Mononuclear cell (primary cell): ENCODE data around the gene PLLP. TPM values are rescaled to one million over a fixed set of nuclear protein-coding genes. Genes with fewer than 3 reads are reported as not detected.

Experiments used
- H3K27me3 ChIP-seq: 2 replicates; pipeline ENCODE4 v1.6.0; 2011; ENCODE audit warnings: low read length, control low read depth; ENCODE audit not compliant: insufficient read depth
- H3K4me1 ChIP-seq: 2 replicates; pipeline ENCODE4 v1.5.1; 2011; ENCODE audit warnings: mild to moderate bottlenecking, low read length, control low read depth; ENCODE audit not compliant: insufficient read depth
- H3K4me3 ChIP-seq: 2 replicates; pipeline ENCODE4 v1.5.1; 2011; ENCODE audit warnings: mild to moderate bottlenecking, low read length, moderate library complexity
- H3K9me3 ChIP-seq: 2 replicates; pipeline ENCODE4 v1.5.1; 2011; ENCODE audit warnings: low read depth, mild to moderate bottlenecking, control low read depth, low read length
- total RNA-seq: library from RNA; depleted of rRNA; stranded (reverse); fragments of >200 nt; gene quantifications from one replicate; pipeline ENCODE4 v1.2.3, GENCODE V29; 2012

Gene PLLP
- 0.63 TPM for total RNA-seq

DNA sequence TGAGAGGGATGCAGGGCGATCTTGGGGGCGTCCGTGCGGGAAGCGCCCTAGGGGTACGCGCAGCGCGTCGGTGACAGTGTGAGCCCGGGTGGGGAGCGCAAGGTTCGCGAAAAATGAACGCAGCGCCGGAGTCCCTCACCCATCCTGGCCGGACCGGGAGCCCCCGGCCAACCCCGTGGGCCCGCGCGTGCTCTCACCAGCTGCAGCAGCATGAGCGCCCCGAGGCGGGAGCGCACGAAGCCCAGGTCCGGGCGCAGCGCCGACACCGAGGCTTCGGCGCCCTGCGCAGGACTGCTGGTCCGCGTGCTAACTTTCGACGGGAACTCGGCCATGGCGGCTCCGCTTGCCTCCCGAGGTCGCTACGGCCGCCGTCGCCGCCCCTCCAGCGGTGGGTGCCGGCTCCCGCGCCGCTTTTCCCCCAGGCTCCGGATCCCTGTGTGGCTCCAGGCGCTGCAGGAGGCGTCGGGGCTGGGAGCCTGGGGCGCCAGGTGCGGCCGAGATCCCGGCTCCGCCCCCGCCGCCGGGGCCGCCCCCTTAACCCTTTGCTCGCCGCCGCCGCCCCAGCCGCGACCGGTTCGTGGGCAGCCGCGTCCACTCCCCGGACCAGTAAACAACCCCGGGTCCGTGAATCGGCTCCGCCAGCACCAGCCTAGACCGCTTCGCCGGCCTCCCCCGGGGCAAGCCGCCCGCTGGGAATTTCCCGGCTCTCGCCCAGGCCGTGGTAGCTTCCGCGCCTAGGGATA is at the start of gene PLLP:
TSS of gene PLLP (minus strand) at position 464 of the 743 bp plus-strand sequence. CDS start at position 332, 132 bp downstream.
- Histone ChIP-seq H3K4me1 (peaks cover 14% of the 10 kb centered on the region), H3K9me3 (no peaks in the 10 kb centered on the region), H3K27me3 (peaks cover 31% of the 10 kb centered on the region), H3K4me3 (peak within 1 kb of the TSS; percentile 30)

- Histone ChIP-seq H3K27me3 (peaks cover 17% of the 10 kb centered on the region), H3K4me1 (peaks cover 7% of the 10 kb centered on the region)
Measured at GRCh38 chr16:57333402-57333801, 48.9 kb upstream of the PLLP start.

GRCh38 chr16:57331355-57331754 is 46.9 kb upstream of the PLLP start:
- H3K9me3 ChIP-seq, result no peaks in the 10 kb centered on the region
- H3K4me3 ChIP-seq, result no peak overlapping the region
- peaks cover 7% of the 10 kb centered on the region for H3K4me1 ChIP-seq

More at GRCh38 chr16:57333402-57333801, 48.9 kb upstream of the PLLP start:
- Histone ChIP-seq H3K9me3 (no peaks in the 10 kb centered on the region), H3K4me3 (no peak overlapping the region)

DNA sequence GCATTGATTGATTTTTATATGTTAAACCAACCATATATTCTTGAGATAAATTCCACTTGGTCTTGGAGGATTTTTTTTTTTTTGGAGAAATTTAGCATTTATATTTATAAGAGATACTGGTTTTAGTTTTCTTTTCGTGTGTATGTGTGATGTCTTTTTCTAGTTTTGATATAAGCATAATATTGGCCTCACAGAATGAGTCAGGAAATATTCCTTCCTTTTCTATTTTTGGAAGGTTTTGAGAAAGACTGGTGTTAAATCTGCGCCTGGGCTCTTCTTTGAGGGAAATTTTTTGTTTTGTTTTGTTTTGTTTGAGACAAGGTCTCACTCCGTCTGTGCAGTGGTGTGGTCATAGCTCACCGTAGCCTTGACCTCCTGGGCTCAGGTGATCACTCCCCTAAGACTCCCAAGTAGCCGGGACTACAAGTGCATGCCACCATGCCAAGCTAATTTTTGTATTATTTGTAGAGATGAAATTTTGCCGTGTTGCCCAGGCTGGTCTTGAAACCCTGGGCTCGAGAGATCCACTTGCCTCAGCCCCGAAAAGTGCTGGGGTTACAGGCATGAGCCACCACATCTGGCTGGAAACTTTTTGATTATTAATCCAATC is 45.4 kb upstream of the PLLP start:
- Histone ChIP-seq H3K9me3 (no peaks in the 10 kb centered on the region), H3K4me1 (peaks cover 7% of the 10 kb centered on the region), H3K27me3 (peaks cover 8% of the 10 kb centered on the region), H3K4me3 (no peak overlapping the region)

More at GRCh38 chr16:57331355-57331754, 46.9 kb upstream of the PLLP start:
- H3K27me3 ChIP-seq, result peaks cover 8% of the 10 kb centered on the region

DNA sequence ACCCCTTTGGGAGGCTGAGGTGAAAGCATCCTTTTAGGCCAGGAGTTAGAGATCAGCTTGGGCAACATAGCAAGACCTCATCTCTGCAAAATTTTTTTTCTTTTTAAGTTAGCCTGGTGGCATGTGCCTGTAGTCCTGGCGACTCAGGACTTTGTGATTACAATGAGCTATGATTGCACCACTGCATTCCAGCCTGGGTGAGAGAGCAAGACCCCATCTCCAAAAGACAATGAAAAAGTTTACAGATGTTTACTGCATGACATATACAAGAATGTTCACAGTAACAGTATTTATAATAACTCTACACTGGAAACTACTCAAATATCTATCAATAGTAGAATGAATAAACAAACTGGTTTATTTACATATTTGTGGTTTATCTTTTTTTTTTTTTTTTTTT is 41.0 kb upstream of the PLLP start:
- Histone ChIP-seq H3K4me1 (peaks cover 12% of the 10 kb centered on the region), H3K4me3 (no peak overlapping the region), H3K27me3 (no peaks in the 10 kb centered on the region), H3K9me3 (no peaks in the 10 kb centered on the region)

DNA sequence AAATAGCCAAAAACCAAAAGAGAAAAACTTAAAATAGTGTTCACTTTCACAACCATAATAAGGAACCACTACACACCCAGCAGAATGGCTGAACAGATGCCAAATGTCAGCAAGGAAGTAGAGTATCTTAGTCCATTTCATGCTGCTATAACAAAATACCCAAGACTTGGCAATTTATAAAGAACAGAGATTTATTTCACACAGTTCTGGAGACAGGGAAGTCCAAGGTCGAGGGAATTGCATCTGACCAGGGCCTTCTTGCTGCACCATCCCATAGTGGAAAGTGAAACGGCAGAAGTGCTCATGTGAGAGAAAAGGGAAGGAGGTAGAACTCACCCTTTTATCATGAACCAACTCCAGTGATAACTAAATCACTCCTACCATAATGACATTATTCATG is 40.3 kb upstream of the PLLP start:
- Histone ChIP-seq H3K4me3 (no peak overlapping the region), H3K4me1 (peaks cover 12% of the 10 kb centered on the region)

GRCh38 chr16:57319646-57320045 is 35.2 kb upstream of the PLLP start:
- Histone ChIP-seq H3K4me3 (no peak overlapping the region), H3K9me3 (no peaks in the 10 kb centered on the region), H3K4me1 (peaks cover 4% of the 10 kb centered on the region), H3K27me3 (no peaks in the 10 kb centered on the region)

More for the DNA sequence above, 40.3 kb upstream of the PLLP start:
- no peaks in the 10 kb centered on the region for H3K9me3 ChIP-seq
- H3K27me3 ChIP-seq, result no peaks in the 10 kb centered on the region

DNA sequence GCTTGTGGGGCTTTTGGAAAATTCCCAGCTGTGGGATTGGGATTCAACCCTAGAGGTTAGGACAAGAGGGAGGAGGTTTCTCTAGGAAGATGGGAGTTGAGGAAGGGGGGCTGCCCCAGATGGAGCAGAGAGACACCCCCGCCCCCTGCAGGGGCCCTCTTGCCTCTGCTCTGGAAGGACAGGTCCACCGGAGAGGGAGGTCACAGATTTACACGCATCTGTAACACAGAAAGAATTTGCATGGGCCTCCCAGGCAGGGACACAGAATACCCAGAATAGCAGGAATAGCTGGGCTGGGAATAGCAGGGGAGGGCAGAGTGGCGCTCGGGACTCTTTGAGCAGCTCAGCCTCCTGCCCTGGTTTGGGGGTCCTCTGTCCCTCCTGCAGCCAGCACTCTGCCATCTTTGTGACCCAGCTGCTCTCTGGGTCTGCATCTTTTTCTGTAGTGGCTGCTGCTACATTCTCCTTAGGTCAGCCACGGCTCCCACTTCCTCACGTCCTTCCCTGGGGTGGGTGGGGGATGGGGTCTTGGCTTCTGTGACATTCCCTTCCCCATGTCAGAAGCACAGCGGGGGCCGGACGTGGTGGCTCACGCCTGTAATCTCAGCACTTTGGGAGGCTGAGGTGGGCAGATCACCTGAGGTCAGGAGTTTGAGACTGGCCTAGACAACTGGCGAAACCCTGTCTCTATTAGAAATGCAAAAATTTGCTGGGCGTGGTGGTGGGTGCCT is 33.9 kb upstream of the PLLP start:
- H3K9me3 ChIP-seq, result no peaks in the 10 kb centered on the region
- peaks cover 4% of the 10 kb centered on the region for H3K4me1 ChIP-seq
- no peak overlapping the region for H3K4me3 ChIP-seq
- H3K27me3 ChIP-seq, result no peaks in the 10 kb centered on the region

DNA sequence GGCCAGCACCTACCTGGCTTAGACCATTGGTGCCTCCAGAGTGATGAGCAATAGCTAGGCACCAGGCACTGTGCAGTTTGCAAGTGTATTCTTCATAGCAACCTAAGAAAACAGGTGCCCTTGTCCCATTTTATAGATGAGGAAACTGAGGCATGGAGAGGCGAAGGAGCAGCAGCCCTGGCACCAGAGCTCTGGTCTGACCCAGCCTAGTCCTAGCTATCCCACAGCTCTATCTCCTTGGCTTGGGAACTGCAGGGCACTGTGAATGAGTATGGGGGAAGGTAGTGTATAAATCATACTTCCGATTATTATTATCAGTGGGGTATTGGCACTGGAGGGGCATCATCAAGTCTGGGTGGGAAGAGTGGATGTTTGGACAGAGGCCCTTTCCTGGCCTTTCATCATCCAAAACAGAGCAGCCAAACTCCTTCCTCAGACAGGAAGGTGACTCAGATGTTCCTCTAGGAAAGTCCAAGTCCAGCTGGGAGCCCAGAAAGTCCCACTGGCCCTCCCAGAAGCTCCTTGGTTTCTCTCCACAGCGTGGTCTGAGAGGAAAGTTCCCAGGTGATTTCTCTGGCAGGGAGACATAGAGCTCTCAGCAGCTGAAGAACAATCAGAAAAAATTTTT is 32.0 kb upstream of the PLLP start:
- Histone ChIP-seq H3K27me3 (no peaks in the 10 kb centered on the region), H3K4me1 (peaks cover 4% of the 10 kb centered on the region), H3K4me3 (no peak overlapping the region), H3K9me3 (no peaks in the 10 kb centered on the region)

DNA sequence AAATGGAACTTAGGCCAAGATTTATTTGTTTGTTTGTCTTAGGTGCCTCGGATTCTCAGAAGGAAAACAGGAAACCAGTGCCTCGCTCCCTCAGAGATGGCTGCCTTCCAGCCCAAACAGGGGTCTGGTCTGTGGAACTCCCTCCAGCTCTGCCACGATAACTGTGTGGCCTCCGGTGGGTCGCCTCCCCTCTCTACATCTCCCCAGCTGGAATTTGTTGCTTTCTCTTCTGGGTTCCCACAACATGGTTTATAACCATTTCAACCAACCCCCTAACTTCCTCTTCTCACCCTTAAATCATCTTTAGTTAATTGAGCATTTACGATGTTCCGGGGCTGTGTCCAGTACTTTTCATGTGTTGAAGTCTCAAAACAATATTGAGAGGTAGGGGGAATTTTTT is 30.9 kb upstream of the PLLP start:
- Histone ChIP-seq H3K27me3 (no peaks in the 10 kb centered on the region), H3K9me3 (no peaks in the 10 kb centered on the region), H3K4me3 (no peak overlapping the region), H3K4me1 (peaks cover 4% of the 10 kb centered on the region)

DNA sequence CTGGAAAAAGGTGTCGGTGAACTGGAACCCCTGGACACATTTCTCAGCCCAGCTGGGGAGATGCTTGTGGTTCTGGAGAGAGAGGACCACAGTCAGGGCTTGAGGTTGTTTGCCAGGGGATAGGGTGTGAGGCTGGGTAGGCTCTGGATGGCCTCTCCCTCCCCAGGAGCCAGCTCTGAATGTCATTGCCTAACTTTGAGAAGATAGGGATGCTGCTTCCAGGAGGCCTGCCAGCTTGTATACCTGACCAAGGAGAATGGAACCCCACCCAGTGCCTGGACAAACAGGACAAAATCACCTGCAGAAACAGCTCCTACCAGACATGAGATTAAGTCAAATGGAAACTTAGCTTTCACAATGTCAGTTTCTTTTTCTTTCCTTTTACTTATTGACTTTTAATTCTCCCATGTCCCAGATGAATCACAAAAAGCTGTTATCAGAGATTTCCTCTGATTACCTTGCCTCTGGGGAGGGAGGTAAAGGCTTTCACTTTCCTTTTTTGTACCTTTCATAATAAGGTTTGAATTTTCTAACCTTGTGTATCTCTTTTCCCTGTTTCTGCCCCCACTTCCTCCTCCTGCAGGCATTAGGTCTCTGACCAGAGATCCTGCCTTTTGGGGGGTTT is 29.8 kb upstream of the PLLP start:
- Histone ChIP-seq H3K4me3 (no peak overlapping the region), H3K27me3 (no peaks in the 10 kb centered on the region), H3K9me3 (no peaks in the 10 kb centered on the region), H3K4me1 (peaks cover 4% of the 10 kb centered on the region)

GRCh38 chr16:57313509-57313908 is 29.0 kb upstream of the PLLP start:
- peaks cover 4% of the 10 kb centered on the region for H3K4me1 ChIP-seq
- H3K9me3 ChIP-seq, result no peaks in the 10 kb centered on the region
- H3K4me3 ChIP-seq, result no peak overlapping the region
- no peaks in the 10 kb centered on the region for H3K27me3 ChIP-seq

- Histone ChIP-seq H3K9me3 (no peaks in the 10 kb centered on the region), H3K27me3 (no peaks in the 10 kb centered on the region), H3K4me3 (no peak overlapping the region), H3K4me1 (peaks cover 4% of the 10 kb centered on the region)
Measured at GRCh38 chr16:57310801-57311200, 26.3 kb upstream of the PLLP start.

DNA sequence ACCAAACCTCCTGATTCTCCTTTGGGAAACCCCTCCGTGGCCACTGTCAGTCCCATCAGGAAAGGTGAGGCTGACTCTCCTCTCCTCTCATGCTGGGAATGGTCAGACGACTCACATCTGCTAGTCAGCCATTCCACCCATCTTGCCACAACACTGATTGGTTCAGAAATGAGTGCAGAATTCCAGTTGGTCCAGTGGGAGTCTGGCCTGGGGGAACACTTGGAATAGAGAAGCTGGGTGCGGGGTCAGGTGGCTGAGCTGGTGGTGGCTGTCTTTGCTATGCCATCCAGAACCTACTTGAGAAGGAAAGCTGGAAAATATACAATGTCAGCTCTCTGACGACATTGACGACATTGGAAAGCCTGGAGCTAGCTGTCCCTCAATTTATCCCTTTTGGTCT is 23.6 kb upstream of the PLLP start:
- Histone ChIP-seq H3K4me3 (no peak overlapping the region), H3K27me3 (no peaks in the 10 kb centered on the region), H3K9me3 (no peaks in the 10 kb centered on the region), H3K4me1 (no peaks in the 10 kb centered on the region)
